ENCODE results near the gene PRB3. TPM values are rescaled to one million over a fixed set of nuclear protein-coding genes. Genes with fewer than 3 reads are reported as not detected.

The PRB3 gene
- total and polyA plus RNA-seq, 9 of the 15 experiments (the other 6 are each of a cell fraction or from before 2014, with no cell fraction given) = 0.07 TPM; not detected in 8

DNA sequence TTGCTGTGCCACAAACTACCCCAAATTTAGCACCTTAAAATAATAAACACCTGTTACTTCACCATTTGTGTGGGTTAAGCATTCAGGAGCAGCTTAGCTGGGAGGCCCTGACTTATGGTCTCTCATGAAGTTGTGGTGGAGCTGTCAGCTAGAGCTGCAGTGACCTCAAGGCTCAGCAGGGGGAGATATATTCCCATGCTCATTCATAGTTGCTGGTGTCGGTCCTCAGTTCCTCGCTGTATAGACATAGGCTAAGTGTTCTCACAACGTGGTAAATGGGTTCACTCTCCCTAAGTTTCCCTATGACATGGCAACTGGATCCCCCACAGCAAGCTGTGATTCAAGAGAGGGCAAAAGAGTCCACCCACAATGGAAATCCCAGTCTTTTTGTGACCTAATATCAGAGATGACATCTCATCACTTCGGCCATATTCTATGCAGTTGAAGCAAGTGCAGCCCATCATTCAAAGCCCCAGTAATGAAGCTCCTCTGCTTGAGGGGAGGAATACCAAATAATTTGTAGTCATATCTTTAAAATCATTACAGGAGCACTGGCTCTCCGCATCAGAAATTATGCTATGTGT is 41.1 kb downstream of the PRB3 start (continued):
- TF ChIP-seq, protein P1, sequence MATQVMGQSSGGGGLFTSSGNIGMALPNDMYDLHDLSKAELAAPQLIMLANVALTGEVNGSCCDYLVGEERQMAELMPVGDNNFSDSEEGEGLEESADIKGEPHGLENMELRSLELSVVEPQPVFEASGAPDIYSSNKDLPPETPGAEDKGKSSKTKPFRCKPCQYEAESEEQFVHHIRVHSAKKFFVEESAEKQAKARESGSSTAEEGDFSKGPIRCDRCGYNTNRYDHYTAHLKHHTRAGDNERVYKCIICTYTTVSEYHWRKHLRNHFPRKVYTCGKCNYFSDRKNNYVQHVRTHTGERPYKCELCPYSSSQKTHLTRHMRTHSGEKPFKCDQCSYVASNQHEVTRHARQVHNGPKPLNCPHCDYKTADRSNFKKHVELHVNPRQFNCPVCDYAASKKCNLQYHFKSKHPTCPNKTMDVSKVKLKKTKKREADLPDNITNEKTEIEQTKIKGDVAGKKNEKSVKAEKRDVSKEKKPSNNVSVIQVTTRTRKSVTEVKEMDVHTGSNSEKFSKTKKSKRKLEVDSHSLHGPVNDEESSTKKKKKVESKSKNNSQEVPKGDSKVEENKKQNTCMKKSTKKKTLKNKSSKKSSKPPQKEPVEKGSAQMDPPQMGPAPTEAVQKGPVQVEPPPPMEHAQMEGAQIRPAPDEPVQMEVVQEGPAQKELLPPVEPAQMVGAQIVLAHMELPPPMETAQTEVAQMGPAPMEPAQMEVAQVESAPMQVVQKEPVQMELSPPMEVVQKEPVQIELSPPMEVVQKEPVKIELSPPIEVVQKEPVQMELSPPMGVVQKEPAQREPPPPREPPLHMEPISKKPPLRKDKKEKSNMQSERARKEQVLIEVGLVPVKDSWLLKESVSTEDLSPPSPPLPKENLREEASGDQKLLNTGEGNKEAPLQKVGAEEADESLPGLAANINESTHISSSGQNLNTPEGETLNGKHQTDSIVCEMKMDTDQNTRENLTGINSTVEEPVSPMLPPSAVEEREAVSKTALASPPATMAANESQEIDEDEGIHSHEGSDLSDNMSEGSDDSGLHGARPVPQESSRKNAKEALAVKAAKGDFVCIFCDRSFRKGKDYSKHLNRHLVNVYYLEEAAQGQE (IDR thresholded peaks at IDR 0.05; ENCODE audit: borderline replicate concordance) = peak; percentile 55; the same call in 1 of the 2 replicates
- TF ChIP-seq, protein P1 (CRISPR knock-in tag; IDR thresholded peaks at IDR 0.05; ENCODE audit: low read depth) = no peak
- TF ChIP-seq PHF21A (IDR thresholded peaks at IDR 0.05; ENCODE audit: borderline replicate concordance, low read depth) = no peak
- no peak for TF ChIP-seq NFIX (CRISPR knock-in tag; IDR thresholded peaks at IDR 0.05; ENCODE audit: low read depth)
- peak in 1 of 2 experiments; percentile 67; a peak in 3 of 4 replicates for TF ChIP-seq RAD21 (CRISPR knock-in tag; conservative IDR thresholded peaks at IDR 0.05 in 1 of 2, IDR thresholded peaks at IDR 0.05 in 1 of 2)
- TF ChIP-seq POLR2AphosphoS5 (IDR thresholded peaks at IDR 0.05; ENCODE audit: control insufficient read depth, insufficient read depth, low read depth, low read length) = no peak
- TF ChIP-seq, protein P2, sequence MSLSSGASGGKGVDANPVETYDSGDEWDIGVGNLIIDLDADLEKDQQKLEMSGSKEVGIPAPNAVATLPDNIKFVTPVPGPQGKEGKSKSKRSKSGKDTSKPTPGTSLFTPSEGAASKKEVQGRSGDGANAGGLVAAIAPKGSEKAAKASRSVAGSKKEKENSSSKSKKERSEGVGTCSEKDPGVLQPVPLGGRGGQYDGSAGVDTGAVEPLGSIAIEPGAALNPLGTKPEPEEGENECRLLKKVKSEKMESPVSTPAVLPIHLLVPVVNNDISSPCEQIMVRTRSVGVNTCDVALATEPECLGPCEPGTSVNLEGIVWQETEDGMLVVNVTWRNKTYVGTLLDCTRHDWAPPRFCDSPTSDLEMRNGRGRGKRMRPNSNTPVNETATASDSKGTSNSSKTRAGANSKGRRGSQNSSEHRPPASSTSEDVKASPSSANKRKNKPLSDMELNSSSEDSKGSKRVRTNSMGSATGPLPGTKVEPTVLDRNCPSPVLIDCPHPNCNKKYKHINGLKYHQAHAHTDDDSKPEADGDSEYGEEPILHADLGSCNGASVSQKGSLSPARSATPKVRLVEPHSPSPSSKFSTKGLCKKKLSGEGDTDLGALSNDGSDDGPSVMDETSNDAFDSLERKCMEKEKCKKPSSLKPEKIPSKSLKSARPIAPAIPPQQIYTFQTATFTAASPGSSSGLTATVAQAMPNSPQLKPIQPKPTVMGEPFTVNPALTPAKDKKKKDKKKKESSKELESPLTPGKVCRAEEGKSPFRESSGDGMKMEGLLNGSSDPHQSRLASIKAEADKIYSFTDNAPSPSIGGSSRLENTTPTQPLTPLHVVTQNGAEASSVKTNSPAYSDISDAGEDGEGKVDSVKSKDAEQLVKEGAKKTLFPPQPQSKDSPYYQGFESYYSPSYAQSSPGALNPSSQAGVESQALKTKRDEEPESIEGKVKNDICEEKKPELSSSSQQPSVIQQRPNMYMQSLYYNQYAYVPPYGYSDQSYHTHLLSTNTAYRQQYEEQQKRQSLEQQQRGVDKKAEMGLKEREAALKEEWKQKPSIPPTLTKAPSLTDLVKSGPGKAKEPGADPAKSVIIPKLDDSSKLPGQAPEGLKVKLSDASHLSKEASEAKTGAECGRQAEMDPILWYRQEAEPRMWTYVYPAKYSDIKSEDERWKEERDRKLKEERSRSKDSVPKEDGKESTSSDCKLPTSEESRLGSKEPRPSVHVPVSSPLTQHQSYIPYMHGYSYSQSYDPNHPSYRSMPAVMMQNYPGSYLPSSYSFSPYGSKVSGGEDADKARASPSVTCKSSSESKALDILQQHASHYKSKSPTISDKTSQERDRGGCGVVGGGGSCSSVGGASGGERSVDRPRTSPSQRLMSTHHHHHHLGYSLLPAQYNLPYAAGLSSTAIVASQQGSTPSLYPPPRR (CRISPR knock-in tag; IDR thresholded peaks at IDR 0.05; ENCODE audit: borderline replicate concordance) = no peak
- TF ChIP-seq, protein P3, sequence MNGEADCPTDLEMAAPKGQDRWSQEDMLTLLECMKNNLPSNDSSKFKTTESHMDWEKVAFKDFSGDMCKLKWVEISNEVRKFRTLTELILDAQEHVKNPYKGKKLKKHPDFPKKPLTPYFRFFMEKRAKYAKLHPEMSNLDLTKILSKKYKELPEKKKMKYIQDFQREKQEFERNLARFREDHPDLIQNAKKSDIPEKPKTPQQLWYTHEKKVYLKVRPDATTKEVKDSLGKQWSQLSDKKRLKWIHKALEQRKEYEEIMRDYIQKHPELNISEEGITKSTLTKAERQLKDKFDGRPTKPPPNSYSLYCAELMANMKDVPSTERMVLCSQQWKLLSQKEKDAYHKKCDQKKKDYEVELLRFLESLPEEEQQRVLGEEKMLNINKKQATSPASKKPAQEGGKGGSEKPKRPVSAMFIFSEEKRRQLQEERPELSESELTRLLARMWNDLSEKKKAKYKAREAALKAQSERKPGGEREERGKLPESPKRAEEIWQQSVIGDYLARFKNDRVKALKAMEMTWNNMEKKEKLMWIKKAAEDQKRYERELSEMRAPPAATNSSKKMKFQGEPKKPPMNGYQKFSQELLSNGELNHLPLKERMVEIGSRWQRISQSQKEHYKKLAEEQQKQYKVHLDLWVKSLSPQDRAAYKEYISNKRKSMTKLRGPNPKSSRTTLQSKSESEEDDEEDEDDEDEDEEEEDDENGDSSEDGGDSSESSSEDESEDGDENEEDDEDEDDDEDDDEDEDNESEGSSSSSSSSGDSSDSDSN (IDR thresholded peaks at IDR 0.05; ENCODE audit: borderline replicate concordance in 1 of 2, low read depth in 2 of 2, low read length in 2 of 2) = no peak
- no peak for TF ChIP-seq NCOA4 (IDR thresholded peaks at IDR 0.05; ENCODE audit: partially characterized antibody)
- no peak for TF ChIP-seq HDAC8 (tag; IDR thresholded peaks at IDR 0.05)
- TF ChIP-seq ZNF76 (CRISPR knock-in tag; IDR thresholded peaks at IDR 0.05; ENCODE audit: borderline replicate concordance) = no peak

Measured in K562 (cell line).